GM18867 (cell line): ENCODE data around the gene GASK1B.

Experiments used
- ATAC-seq: cut with Tn5 transposase; IDR thresholded peaks from one replicate; pipeline ENCODE4 v1.9.1; 2021; ENCODE audit warnings: mild to moderate bottlenecking, moderate library complexity; ENCODE audit not compliant: unreplicated experiment

Gene GASK1B

DNA sequence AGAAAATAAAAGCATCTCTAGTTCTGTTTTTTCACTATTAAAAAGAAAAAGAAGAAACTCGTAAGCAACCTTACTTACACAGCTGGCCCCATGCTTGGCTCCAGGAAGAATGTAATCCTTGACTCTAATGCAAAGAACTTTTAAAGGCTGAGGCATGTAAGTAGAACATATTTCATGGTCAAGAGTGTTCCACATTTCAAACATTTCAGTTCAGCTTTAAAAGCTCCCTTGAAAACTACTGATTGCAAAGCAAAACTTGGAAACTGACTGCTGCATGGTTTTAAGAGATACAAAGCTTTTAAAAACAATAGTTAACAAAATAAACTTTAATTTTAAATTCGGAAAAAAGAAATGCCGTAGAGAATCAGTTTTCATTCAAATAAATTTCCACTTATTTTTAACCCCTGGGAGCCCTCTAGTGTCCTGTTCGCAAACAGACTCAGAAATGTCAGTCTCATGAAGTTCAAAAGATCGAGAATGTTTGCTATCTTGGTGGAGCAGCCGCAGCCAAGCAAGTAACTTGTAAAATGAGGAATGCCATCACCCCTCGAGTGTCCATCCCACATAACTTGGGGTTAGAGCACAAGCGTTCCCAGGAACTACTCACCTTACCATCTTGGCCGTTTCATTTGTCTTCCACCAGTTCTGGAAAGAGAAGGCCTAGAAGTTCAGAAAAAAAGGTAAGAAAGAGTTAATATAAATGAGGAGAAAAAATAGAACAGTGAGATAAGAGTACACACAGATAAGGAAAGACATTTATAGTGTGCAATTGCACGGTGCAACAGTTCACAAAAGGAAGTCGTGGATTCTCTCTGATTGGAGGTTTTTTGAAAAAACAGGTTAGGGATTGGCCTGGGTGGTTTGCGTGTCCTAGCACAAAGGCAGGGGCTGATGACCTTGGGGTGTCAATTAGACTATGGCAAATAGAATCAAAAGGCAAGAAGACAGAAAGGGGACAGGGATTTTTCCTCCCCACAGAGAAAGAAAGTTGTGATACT, at the start of gene GASK1B:
Gene GASK1B, minus strand, starts transcription at position 765 of the 998 bp plus-strand sequence. CDS start 1,650 bp downstream, outside the sequence.
- peak; percentile 56 for ATAC-seq

- ATAC-seq: no peak
Measured at GRCh38 chr4:158219623-158220022, 46.8 kb upstream of the GASK1B start.

GRCh38 chr4:158217763-158218162, 44.9 kb upstream of the GASK1B start:
- no peak for ATAC-seq

DNA sequence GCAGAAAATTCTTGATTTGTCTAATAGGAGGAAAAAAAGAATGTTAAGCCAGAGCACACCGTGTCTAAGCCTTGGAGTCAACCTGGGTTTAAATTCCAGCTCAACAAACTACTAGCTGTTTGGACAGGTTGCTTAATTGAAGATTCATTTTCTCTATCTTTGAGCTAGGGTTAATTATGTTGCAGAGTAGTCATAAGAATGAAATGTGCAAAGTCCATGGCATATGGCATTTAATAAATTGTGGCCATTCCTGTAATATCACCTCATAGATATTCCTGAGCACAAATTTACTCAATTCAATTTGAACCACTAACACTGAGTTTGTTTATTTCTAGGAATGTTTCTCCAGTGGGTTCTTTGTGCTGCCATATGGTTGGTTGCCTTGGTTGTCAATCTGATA, 42.0 kb upstream of the GASK1B start:
- ATAC-seq: no peak

- ATAC-seq: no peak
Measured at GRCh38 chr4:158213466-158213865, 40.6 kb upstream of the GASK1B start.

- no peak for ATAC-seq
Measured at GRCh38 chr4:158211222-158211621, 38.4 kb upstream of the GASK1B start.

DNA sequence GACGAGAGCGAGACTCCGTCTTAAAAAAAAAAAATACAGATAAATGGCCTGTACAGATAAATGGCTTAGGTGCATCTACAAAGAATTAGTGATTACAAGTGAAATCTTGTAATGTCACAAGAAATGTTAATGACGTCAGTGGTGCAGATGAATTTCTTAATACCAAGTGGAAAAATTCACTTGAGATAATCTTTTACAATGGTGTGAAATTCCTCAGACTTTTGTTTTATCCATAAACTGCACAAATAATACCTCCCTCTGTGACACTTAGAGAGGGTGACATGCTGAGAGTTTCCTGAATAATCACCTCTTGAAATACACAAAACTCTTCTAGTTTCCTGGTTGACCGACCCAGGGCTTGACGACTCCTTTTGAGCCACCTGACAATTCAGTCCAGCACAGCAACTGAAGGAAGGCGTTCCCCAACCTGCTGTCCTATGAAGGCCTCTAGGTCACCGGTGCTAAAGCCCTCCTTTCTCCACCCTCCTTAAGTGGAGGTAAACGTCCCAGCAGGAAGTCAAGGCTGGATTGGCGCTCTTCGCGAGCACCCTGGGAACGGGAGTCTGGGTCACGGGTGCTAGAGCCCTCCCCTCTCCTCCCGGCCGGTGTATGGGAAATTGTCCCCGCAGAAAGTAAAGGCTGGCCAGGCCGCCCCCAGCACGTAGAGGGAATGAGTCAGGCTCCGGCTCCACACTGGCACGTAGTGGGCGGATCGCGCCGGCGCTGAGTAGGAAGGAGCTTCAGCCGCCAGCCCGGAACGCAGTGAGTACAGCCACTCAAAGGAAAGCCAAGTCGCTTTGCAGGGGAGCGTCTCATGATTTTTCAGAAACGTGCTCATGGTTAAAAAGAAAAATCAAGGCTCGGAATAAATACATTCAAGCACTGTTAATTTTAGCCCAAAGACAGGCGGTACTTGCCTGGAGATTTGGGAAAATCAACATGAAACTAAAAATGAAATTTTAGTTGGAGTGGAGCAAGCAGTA, 37.3 kb upstream of the GASK1B start, which contains the start of gene TMEM144:
Gene TMEM144, plus strand, starts transcription at position 662 of the 983 bp plus-strand sequence. CDS start 2,182 bp downstream, outside the sequence.
- ATAC-seq: peak; percentile 85

DNA sequence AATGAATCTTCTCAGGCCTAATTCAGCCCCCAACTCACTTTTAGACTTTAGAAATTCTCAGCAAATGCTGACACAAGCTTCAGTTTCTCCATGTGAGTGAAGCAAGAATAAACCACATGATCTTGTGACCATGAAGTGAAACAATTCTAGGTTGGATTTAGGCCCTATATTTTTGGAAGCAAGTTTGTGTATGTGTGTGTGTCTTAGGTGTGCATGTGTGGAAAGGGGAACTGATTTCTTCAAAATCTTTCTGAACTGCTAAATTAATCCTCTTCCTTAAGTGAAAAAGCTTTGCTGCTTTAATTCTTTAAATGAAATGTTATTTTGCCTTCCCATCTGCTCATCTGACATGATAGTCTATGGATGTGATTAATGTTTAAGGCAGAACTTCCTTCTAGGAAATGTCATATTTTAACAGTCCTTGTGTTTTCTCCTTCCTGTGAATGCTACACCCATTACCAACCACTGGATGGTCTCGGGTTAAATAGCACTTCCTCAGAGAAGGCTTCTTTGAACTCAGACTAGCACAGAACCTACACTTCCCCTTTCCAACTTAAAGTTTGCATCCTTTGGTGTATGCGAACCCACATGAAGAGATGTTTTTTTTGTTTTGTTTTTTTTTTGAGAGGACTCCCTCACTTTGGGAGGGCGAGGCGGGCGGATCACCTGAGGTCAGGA, 36.3 kb upstream of the GASK1B start:
- ATAC-seq: no peak

DNA sequence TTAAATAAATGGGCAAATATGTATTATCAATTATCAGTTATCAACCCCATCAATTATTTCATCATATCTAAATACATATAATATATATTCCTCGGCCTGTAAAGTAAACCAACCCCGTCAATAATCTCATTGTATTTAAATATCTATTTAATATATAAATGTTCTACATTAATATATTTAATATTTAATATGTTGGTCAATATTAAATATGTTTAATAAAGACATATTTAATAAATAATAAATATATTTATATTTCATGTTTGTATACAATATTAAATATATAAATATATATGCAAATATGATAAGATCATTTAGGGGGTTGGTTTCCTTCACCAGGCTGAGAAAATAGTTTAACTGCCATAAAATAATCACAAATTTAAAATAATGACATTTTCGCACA, 31.1 kb upstream of the GASK1B start:
- ATAC-seq: no peak

DNA sequence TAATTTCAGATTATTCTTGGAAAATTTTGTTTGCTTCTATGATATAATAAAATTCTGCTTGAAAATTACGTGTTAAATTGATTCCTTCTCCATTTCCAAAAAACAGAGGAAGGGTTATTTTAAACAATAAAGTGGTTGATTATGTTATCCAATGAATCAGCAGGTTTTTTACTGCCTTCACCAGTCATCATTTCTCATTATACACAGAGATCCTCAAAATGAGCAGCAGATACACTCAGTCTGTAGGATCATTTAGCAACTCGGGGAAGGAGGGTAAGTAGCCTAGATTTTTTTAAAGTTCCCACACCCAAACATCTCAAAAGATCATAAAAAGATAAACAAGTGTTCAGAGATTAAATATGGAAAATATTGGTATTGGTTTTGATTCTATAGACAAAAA, 30.6 kb upstream of the GASK1B start:
- ATAC-seq: no peak

DNA sequence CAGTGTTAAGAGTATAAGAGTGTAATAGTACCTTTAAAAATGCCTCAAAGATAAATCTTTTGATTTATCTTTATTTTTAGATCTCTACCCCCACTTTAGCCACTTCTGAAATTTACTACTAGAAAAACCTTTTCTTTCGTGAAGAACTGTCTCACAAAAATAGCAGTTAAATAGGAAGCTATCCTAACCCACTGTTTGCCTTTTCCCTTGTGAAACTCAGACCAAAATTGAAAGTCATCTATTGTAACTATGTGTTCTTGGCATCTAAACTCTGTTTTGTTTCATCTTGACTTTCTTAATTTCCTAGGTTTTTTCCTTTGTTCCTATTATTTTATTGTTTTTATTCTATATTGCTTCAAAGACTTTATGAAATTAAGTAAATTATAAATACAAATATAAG, 29.7 kb upstream of the GASK1B start:
- ATAC-seq: no peak

- ATAC-seq: no peak
Measured at GRCh38 chr4:158201876-158202275, 29.1 kb upstream of the GASK1B start.

DNA sequence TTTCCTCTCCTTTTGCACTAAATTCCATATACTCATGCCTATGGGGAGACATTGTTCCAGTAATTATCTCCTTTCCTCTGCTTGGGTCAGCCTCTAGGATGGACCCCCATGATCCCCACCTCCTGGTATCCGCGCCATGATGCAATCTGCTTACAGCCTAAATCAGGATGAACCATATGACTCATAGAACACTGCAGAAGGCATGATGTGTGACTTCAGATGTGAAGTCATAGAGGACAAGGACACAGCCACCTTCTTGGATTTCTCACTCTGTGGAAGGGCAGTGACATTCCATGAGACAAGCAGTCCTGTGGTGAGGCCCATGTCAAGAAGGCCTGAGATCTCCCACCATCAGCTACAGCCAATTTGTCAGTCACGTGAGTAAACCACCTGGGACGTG, 28.5 kb upstream of the GASK1B start:
- ATAC-seq: no peak

DNA sequence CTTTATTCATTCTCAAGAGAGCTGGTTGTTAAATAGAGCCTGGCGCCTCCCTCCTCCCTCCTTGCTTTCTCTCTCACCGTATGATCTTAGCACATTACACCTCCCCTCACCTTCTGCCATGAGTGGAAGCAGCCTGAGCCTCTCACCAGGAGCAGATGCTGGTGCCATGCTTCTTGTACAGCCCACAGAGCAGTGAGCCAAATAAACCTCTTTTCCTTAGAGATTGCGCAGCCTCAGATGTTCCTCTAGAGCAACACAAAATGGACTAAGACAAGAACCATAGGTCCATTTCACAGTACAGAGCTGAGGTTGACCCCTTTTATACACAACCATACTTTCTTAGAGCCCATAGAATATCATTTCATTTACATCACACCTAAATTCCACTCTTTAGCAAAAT, 27.4 kb upstream of the GASK1B start:
- no peak for ATAC-seq

DNA sequence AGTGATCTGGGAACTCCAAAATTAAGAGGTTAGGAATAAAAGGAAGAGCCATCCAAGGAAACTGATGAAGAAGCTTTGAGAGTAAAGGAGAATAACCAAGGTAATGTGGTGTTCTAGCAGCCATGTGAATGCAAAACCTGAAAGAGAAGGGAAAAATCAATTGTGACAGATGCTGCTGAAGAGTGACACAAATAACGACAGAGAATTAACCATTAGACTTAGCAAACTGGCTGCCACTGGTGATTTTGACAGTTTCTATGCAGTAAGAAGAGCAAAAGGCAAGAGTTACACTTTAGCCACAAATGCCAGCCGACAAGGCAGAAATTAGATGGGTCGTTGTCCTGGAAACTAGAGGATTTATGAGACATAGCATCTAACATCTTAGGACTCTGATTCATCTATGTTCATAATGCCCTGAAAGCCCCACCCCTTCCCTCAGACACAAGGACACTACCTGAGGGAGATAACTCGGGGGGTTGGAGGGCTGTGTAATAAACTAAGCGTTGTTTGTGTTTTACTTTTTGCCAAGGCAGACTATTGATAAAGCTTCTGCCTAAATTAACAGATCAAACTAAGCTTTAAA, 24.5 kb upstream of the GASK1B start:
- no peak for ATAC-seq

GRCh38 chr4:158195297-158195696, 22.5 kb upstream of the GASK1B start:
- no peak for ATAC-seq

GRCh38 chr4:158193171-158193749, 20.4 kb upstream of the GASK1B start:
- peak; percentile 61 for ATAC-seq

DNA sequence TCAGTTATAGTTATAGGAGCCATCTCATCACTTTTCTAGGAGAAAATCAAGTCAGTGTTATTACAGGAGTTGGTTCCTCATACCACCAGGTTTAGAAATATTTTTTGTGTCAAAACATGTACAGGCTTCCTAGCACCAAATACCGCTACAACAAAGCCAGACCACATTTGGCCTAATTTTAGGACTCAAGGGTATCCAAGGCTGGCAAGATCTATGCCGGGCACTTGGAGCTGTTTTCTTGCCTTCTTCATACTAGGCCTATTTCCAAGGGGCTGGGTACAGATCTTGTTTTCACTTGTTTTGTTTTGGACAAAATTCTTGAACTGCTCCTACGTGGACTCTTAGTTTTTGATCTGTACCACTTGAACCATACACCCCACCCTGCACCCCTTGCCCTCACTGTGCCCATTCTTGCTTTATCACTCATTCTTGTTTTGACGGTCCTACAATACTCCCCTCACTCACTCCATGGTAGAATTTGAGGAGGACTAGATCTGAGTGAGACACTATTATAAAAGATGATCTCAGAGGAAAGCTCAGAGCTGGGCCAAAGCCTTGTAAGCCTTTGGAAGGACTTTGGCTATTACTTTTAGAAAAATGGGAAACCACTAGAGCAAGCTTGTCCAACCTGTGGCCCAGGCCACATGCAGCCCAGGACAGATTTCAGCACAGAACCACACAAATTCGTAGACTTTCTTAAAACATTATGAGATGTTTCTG, 19.8 kb upstream of the GASK1B start:
- ATAC-seq: no peak

DNA sequence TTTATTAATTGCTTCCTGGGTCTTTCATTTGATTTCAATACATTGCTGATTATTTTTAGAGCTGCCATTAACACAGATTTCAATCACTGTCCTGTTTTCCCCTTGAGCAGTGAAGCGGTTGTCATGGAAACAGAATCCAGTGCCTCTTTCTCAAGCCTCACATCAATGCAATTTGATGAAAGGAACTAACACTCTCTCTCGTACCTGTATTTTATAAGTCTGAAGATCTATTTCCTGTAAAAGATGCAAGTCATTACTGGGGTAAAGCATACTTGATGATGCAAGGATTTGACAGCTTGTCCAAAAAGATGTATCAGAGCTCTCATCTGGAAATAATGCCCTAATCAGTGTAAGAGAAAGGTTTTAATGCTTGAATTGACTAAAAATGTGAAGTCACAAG, 17.9 kb upstream of the GASK1B start:
- no peak for ATAC-seq
